NCI-H345 treated with DMSO at 0.1 percent for 48 hours (cell line): ENCODE data around the gene RYK.
"Not testable (repeated sequence)": the region's sequence is repeated elsewhere in the genome, so short reads cannot be mapped to it uniquely, and the experiment has no call there.

ENCODE experiments used
- DNase-seq: peaks from one replicate; lab custom pipeline; 2025; ENCODE audit not compliant: unreplicated experiment; lab: John Stamatoyannopoulos, UW

RYK gene

GRCh38 chr3:134250717-134251220, at the start of gene RYK:
RYK (minus strand) TSS chr3:134250859; CDS start chr3:134250654, 205 bp downstream.
- DNase-seq: peak; percentile 29

GRCh38 chr3:134299888-134300206, 49.2 kb upstream of the RYK start:
- DNase-seq: no peak

GRCh38 chr3:134299185-134299887, 48.7 kb upstream of the RYK start:
- no peak for DNase-seq

- DNase-seq: no peak
Measured at GRCh38 chr3:134298249-134298648, 47.6 kb upstream of the RYK start.

GRCh38 chr3:134296616-134297015, 46.0 kb upstream of the RYK start:
- no peak for DNase-seq

- no peak for DNase-seq
Measured at GRCh38 chr3:134295930-134296329, 45.3 kb upstream of the RYK start.

- no peak for DNase-seq
Measured at GRCh38 chr3:134294302-134295280, 43.9 kb upstream of the RYK start.

GRCh38 chr3:134291319-134292254, 40.9 kb upstream of the RYK start:
- no peak for DNase-seq

GRCh38 chr3:134287512-134287911, 36.9 kb upstream of the RYK start:
- no peak for DNase-seq

GRCh38 chr3:134284438-134284837, 33.8 kb upstream of the RYK start:
- DNase-seq: no peak

GRCh38 chr3:134282659-134283047, 32.0 kb upstream of the RYK start:
- DNase-seq: no peak

- no peak for DNase-seq
Measured at GRCh38 chr3:134281912-134282658, 31.4 kb upstream of the RYK start.

GRCh38 chr3:134279466-134279865, 28.8 kb upstream of the RYK start:
- no peak for DNase-seq

GRCh38 chr3:134277066-134277660, 26.5 kb upstream of the RYK start:
- no peak for DNase-seq

GRCh38 chr3:134276086-134276485, 25.4 kb upstream of the RYK start:
- DNase-seq: no peak

- not testable (repeated sequence) for DNase-seq
Measured at GRCh38 chr3:134275110-134275509, 24.5 kb upstream of the RYK start.

- DNase-seq: no peak
Measured at GRCh38 chr3:134274571-134274970, 23.9 kb upstream of the RYK start.

- DNase-seq: no peak
Measured at GRCh38 chr3:134267996-134268395, 17.3 kb upstream of the RYK start.

- no peak for DNase-seq
Measured at GRCh38 chr3:134260987-134261386, 10.3 kb upstream of the RYK start.
